8988T (cell line): ENCODE results near the gene SLC8A1.

ENCODE experiments used
- DNase-seq: peaks from one replicate; pipeline ENCODE4 v3.0.0; 2011

Gene SLC8A1

GRCh38 chr2:40300391-40300790 is 151.5 kb downstream of the SLC8A1 start:
- no peak for DNase-seq

- no peak for DNase-seq
These were observed 152.1 kb downstream of the SLC8A1 start for GRCh38 chr2:40299781-40300180.

GRCh38 chr2:40299173-40299572 is 152.7 kb downstream of the SLC8A1 start:
- DNase-seq, result no peak

GRCh38 chr2:40298026-40298425 is 153.9 kb downstream of the SLC8A1 start:
- no peak for DNase-seq

- DNase-seq, result no peak
These were observed 159.6 kb downstream of the SLC8A1 start for GRCh38 chr2:40292291-40292690.

GRCh38 chr2:40289771-40290404 is 162.0 kb downstream of the SLC8A1 start:
- no peak for DNase-seq

- DNase-seq, result no peak
These were observed 164.1 kb downstream of the SLC8A1 start for GRCh38 chr2:40287773-40288172.

- DNase-seq, result no peak
These were observed 164.7 kb downstream of the SLC8A1 start for GRCh38 chr2:40287195-40287594.

- DNase-seq, result no peak
These were observed 165.2 kb downstream of the SLC8A1 start for GRCh38 chr2:40286721-40287120.

GRCh38 chr2:40285391-40285790 is 166.5 kb downstream of the SLC8A1 start:
- no peak for DNase-seq

GRCh38 chr2:40284797-40285196 is 167.1 kb downstream of the SLC8A1 start:
- no peak for DNase-seq

- DNase-seq, result no peak
These were observed 168.6 kb downstream of the SLC8A1 start for GRCh38 chr2:40283111-40283909.

- no peak for DNase-seq
These were observed 169.5 kb downstream of the SLC8A1 start for GRCh38 chr2:40282428-40282827.

- no peak for DNase-seq
These were observed 170.6 kb downstream of the SLC8A1 start for GRCh38 chr2:40281021-40281940.

- DNase-seq, result no peak
These were observed 172.4 kb downstream of the SLC8A1 start for GRCh38 chr2:40279482-40279881.

GRCh38 chr2:40279001-40279400 is 172.9 kb downstream of the SLC8A1 start:
- DNase-seq, result no peak

GRCh38 chr2:40276076-40276475 is 175.8 kb downstream of the SLC8A1 start:
- DNase-seq, result no peak

- no peak for DNase-seq
These were observed 177.6 kb downstream of the SLC8A1 start for GRCh38 chr2:40274270-40274669.

- DNase-seq, result no peak
These were observed 178.1 kb downstream of the SLC8A1 start for GRCh38 chr2:40273734-40274182.

GRCh38 chr2:40271094-40271493 is 180.8 kb downstream of the SLC8A1 start:
- no peak for DNase-seq

GRCh38 chr2:40270372-40270771 is 181.5 kb downstream of the SLC8A1 start:
- DNase-seq, result no peak

- no peak for DNase-seq
These were observed 183.3 kb downstream of the SLC8A1 start for GRCh38 chr2:40268566-40268965.

GRCh38 chr2:40266201-40266600 is 185.7 kb downstream of the SLC8A1 start:
- DNase-seq, result no peak
